GM21576 (cell line): ENCODE results near the gene MAPK4.

ENCODE experiments used
- ATAC-seq: cut with Tn5 transposase; IDR thresholded peaks from one replicate; pipeline ENCODE4 v1.9.1; 2021; ENCODE audit warnings: mild to moderate bottlenecking, moderate library complexity; ENCODE audit not compliant: unreplicated experiment

Gene MAPK4

DNA sequence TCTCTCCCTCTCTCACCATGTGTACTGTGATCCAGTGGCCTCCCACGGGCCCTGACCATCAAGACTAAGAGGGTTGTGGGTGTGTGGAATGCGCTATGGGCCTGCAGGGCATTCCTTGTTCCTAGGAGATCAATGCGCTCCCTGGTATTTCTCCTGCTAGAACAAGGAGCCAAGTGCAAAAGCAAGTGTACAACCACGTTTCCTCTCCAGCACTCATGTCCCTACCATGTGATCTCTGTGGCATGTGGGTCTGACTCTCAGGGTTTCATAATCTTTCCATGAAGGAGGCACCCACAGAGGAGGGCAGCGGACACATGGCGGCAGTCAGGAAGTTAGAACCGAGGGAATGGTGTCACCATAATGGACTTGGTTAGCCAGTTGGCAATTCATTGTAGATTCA, 91.4 kb downstream of the MAPK4 start:
- ATAC-seq, result no peak

DNA sequence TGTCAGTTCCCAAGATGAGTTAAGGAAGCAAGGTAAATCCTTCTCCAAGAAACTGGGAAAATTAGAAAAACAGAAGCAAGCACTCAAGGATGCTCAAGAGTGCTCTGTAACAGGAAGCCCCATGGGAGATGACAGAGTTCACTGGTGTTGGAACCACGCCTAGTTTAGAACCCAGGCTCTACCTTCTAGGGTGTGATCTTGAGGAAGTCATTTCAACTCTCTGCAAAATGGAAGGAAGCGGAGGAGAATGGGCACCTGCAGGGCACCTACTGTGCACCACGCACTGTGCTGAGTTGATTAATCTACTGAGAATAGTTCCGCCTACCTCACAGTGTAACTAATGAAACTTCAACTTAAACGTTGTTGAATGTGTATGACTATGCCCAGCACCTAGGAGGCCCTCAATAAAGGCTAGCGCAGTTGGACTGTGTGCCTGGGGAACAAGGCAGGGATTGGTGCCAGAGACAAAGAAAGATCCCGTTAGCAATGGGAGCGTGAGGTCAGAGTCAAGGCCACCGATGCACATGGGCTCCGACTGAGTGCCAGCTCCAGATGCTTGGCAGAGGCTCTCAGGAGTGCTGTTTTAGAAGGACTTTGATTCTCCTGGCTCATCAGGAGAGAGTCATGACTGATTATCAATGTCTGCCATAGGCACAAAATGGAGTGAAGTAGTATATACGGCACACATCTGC, 93.7 kb downstream of the MAPK4 start:
- ATAC-seq, result no peak

DNA sequence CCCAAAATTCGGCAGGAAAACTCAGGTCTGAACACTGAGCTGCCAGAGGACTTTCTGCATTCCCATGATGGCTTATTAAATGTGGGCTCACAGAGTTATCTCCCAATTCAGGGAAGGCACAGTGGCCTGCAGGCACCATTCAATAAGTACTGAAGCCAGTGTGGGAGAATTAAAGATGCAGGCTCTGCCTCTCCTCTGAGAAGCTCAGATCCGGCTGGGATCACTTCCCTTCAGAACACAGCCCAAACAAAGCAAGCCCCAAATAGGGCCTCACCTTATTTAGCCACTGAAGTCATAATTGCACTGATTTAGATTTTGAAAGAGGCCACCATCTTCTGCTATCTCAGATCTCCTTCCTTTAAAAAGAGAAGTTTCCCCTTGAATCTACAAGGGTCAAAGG, 94.3 kb downstream of the MAPK4 start:
- no peak for ATAC-seq

DNA sequence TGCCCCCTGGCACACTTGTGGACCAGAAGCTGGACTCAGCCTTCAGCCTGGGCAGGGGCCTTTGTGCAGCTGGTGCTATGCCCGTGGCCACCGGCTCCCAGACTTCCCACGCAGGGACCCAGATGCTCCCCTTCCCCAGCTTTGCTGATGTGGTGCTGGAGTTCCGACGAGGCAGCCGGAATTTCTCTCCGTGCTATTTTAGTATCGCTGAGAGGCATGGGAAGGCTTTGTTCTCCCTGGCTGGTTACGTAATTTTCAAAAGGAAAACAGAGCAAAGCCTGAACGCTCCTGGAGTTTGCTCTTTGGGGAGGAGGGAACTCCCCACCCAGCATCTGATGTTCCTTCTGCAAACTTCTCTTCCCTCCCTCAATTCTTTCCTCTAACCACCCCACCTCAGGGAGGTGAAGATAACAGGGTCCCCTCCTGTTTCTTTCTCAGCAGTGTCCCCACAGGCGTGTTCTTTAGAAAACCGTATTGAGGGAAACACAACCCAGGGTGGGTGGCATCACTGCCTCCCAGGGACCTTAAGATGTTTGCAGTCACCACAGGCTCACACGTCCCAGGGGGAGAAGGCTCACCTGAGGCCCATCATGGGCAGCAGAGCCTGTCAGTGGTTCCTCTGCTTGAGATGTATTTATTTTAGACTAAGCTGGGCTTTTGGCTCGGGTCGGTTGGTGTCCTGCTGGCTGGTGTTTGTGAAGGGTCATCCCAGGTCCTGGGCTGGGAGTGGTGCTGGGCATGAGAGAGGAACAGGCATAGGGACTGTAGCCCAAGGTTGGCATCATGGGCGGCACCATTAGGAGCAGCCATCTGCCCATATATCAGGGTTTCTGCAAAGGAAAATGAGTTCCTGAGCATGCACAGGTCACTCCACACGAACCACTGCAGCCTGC, 95.0 kb downstream of the MAPK4 start:
- no peak for ATAC-seq

DNA sequence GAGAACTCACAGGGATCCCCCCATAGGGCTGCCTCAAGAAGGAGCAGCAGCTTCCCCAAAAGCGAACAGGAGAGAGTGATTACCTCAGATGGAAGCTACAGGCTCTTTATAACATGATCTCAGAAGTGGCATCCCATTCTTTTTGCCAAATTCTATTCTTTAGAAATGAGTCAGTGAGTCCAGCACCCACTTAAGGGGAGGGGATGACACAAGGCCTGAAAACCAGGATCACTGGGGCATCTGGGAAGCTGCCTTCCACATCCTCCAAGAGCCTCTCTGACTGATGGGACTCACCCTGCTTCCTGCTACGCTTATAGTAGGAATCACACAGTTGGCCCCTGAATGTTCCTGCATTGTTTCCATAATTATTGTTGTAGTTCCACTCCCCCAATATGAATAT, 96.5 kb downstream of the MAPK4 start:
- ATAC-seq, result no peak

DNA sequence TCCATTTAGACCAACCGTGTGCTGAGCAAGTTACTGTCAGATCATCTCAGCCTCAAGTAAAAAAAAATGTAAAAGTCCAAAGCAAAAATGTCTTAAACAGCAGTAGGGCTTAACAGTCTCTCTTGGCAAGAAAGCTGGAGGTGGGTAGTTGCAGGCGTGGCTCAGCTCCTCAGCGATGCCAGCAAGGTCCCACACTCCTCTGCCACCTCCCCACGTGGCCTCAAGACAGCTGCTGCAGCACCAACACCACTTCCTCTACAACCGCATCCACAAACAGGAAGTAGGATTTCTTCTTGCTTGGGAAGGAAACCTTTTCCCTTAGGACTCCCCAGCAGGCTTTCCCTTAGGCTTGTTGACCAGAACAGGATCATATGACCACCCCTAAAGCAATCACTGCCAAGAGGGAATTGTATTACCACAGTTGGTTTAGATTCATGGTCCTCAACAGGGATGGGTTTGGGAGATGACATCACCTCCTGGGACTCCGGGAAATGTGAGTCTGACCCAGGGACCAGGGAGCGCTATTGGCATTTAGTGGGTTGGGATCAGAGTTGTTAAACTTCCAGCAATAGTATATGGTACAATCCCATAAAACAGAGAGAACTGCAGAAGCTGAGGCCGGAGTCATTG, 97.1 kb downstream of the MAPK4 start:
- ATAC-seq, result no peak

- no peak for ATAC-seq
Observed at GRCh38 chr18:50658601-50659000, 98.7 kb downstream of the MAPK4 start.

- ATAC-seq, result no peak
Observed at GRCh38 chr18:50659091-50660003, 99.5 kb downstream of the MAPK4 start.

DNA sequence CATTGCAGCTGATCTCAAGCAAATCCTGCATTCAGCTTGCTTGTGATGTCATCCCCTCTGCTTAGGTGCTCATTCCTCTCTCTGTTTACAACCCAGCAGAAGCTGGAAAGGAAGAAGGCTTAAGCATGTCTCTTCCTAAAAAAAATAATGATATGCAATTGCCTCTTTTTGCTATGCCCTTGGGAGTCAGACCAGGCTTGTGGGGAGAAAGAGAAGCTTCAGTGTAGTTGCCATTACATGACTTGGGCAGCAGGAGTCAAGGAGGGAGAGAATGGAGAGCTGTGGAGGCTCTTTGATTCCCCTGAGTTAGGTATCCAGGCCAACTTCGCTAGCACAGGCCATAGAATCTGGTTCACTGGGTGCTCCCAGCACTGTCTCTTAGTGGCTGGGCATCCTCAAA, 101.1 kb downstream of the MAPK4 start:
- no peak for ATAC-seq

- ATAC-seq, result no peak
Observed at GRCh38 chr18:50662177-50662576, 102.3 kb downstream of the MAPK4 start.

GRCh38 chr18:50662775-50663383, 103.0 kb downstream of the MAPK4 start:
- no peak for ATAC-seq

GRCh38 chr18:50663626-50664441, 103.9 kb downstream of the MAPK4 start:
- ATAC-seq, result no peak

GRCh38 chr18:50665015-50665414, 105.1 kb downstream of the MAPK4 start:
- ATAC-seq, result no peak

GRCh38 chr18:50665519-50665918, 105.6 kb downstream of the MAPK4 start:
- ATAC-seq, result no peak

- ATAC-seq, result no peak
Observed at GRCh38 chr18:50666536-50666935, 106.6 kb downstream of the MAPK4 start.

GRCh38 chr18:50671376-50671775, 111.5 kb downstream of the MAPK4 start:
- no peak for ATAC-seq

DNA sequence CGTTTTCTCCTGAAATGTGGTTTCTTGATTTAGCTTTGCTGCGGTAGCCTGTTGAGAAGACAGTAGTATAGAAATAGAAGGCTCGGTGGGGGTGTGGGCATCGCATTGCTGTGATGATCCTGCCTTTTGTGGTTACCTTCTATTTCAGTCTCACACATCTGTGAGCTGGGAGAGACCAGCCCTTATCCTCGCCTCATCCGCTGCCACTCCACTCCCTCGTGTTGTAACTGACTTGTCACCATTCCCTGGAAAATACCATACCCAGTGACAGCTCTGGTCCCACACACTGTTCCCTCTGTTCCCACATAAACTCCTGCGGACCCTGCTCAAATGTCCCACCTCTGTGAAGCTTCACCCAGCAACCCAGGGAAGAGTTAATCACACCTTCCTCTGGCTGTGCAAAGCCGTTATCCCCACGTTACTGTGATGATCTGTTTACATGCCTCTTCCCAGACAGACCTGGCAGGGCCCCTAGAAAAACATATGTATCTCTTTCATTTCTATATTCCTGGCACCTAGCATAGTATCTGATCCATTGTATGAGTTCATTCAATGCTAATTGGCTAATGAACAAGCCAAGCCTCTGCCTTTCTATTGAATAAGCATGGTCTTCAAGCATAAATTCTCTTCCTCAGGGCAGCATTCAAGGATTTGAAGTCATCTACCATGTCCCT, 114.6 kb downstream of the MAPK4 start:
- no peak for ATAC-seq

GRCh38 chr18:50675043-50675442, 115.2 kb downstream of the MAPK4 start:
- no peak for ATAC-seq

DNA sequence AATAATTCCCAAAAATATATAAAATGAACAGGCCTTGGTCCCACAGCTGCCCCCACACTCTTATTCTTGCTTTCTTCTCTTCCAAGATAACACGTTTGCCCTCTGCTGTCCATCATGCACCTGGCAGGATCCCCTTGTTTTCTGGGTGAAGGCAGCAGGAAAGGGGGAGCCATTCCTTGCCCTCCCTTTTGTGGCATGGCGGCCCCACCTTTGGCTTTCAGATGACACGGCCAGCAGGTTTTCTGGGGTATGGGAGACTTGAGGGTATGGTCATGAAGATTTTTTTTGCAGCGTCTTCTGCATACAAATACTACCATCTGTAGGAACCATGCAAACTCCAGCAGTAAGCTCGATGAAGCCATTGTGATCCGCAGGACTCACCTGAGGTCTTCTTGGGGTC, 118.8 kb downstream of the MAPK4 start:
- ATAC-seq, result no peak
